Lung (tissue), 12 donors: ENCODE data around the gene RUFY1. TPM values are rescaled to one million over a fixed set of nuclear protein-coding genes. Genes with fewer than 3 reads are reported as not detected.
A peak's percentile ranks its signal among the peaks of the same experiment; 100 is the strongest.

Source experiments
- ATAC-seq: fragments of 200-7000 bp; cut with Tn5 transposase; one replicate; pipeline ENCODE4 v1.9.1; 2020; ENCODE audit warnings: moderate number of reproducible peaks; ENCODE audit not compliant: insufficient read depth, low FRiP score
- DNase-seq, 3 donors: peaks; one replicate each; pipeline ENCODE4 v3.0.0-alpha.2; 2013 to 2017
- H3K27ac ChIP-seq, 2 donors: one replicate each; pipeline ENCODE4 v1.5.1; 2013; ENCODE audit warnings: mild to moderate bottlenecking in 2 of 2, moderate library complexity in 2 of 2, control low read depth in 1 of 2, inconsistent platforms in 1 of 2, low read depth in 1 of 2, low read length in 1 of 2
- H3K27me3 ChIP-seq, 3 donors: one replicate each; pipeline ENCODE4 v1.5.1; 2013; ENCODE audit warnings: low read length in 2 of 3; ENCODE audit not compliant: control insufficient read depth in 3 of 3, insufficient read depth in 3 of 3
- H3K36me3 ChIP-seq, 4 donors: one replicate each; pipeline ENCODE4 v1.5.1; 2013; ENCODE audit warnings: low read length in 4 of 4, mild to moderate bottlenecking in 1 of 4, moderate library complexity in 1 of 4; ENCODE audit not compliant: control insufficient read depth in 4 of 4, insufficient read depth in 4 of 4
- H3K4me1 ChIP-seq, 5 donors: one replicate each; pipeline ENCODE4 v1.5.1; 2013; ENCODE audit warnings: low read length in 5 of 5, mild to moderate bottlenecking in 2 of 5, moderate library complexity in 1 of 5; ENCODE audit not compliant: control insufficient read depth in 5 of 5, insufficient read depth in 5 of 5
- H3K4me3 ChIP-seq: one replicate; pipeline ENCODE4 v1.5.1; 2013; ENCODE audit warnings: mild to moderate bottlenecking, control low read depth, moderate library complexity
- H3K9ac ChIP-seq, 2 donors: one replicate each; pipeline ENCODE4 v1.5.1; 2013; ENCODE audit warnings: low read length in 2 of 2, control low read depth in 1 of 2; ENCODE audit not compliant: insufficient read depth in 1 of 2
- H3K9me3 ChIP-seq, 4 donors: one replicate each; pipeline ENCODE4 v1.5.1; 2013; ENCODE audit warnings: low read length in 3 of 4, mild to moderate bottlenecking in 1 of 4, moderate library complexity in 1 of 4; ENCODE audit not compliant: control insufficient read depth in 4 of 4, insufficient read depth in 3 of 4
- WGBS, 2 donors: extraction: QIAGEN DNeasy Blood & Tissue Kit; methylation state at CpG; one replicate each; pipeline ENCODE4 v1.1.7; 2013; 5-methylcytosine and 5-hydroxymethylcytosine counted together
- polyA plus RNA-seq, 2 donors: library from polyadenylated mRNA; stranded (reverse); fragments of 200-250 nt; gene quantifications; one replicate each; pipeline ENCODE4 v1.2.1, GENCODE V29; 2013
- total RNA-seq, 2 donors: library from RNA; depleted of rRNA in 1 of 2; stranded (reverse); fragments of >200 nt in 1 of 2; gene quantifications; one replicate each; pipeline ENCODE4 v1.2.1, GENCODE V29; 2014 to 2021
- TF ChIP-seq, protein P1 (sequence below): IDR thresholded peaks from 2 replicates; pipeline ENCODE4 v1.5.1; 2012; ENCODE audit warnings: mild to moderate bottlenecking; ENCODE audit errors: control extremely low read depth, extremely low read depth
- donor health status: control.
- donor health status: control.
- donor health status: Bipolar disorder and iron deficiency.
- donor health status: healthy.
- donor health status: DM: yes; HTN: yes; CAD: no.

The RUFY1 gene
- total and polyA plus RNA-seq, 4 donors: 37.3 to 58.6 (median 51.0) TPM

DNA sequence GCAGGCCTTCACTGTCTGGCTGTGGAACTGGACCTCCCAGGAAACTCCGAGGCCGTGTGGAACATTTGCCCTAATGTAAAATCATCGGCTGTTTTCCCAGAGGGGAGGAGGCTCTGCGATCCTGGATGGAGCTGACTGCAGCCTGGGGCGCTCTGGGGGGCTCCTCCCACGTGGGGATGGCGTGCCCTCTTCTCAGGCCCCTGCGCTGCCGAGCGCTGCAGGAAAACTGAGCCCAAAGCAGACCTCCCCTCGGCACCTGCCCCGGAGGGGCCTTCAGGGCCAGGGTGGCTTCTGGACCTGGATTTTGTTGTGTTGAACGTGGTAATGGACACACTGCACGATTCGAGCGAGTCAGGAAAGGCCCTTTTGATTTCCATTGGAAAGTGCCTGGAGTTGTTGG, 49.2 kb downstream of the RUFY1 start:
- 90 to 91% methylated on average over 16 of the region's 16 CpGs for WGBS, 2 donors
- H3K27ac ChIP-seq: no peak overlapping the region
- ATAC-seq: no peak
- no peak for DNase-seq
- H3K36me3 ChIP-seq: peaks cover 17 to 57% (median 36%) of the 10 kb centered on the region in 4 donors
- TF ChIP-seq, protein P1, sequence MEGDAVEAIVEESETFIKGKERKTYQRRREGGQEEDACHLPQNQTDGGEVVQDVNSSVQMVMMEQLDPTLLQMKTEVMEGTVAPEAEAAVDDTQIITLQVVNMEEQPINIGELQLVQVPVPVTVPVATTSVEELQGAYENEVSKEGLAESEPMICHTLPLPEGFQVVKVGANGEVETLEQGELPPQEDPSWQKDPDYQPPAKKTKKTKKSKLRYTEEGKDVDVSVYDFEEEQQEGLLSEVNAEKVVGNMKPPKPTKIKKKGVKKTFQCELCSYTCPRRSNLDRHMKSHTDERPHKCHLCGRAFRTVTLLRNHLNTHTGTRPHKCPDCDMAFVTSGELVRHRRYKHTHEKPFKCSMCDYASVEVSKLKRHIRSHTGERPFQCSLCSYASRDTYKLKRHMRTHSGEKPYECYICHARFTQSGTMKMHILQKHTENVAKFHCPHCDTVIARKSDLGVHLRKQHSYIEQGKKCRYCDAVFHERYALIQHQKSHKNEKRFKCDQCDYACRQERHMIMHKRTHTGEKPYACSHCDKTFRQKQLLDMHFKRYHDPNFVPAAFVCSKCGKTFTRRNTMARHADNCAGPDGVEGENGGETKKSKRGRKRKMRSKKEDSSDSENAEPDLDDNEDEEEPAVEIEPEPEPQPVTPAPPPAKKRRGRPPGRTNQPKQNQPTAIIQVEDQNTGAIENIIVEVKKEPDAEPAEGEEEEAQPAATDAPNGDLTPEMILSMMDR: no peak
- no peaks in the 10 kb centered on the region for H3K27me3 ChIP-seq
- H3K4me1 ChIP-seq: no peaks in the 10 kb centered on the region
- H3K9ac ChIP-seq: no peak overlapping the region
- H3K4me3 ChIP-seq: no peak overlapping the region
- H3K9me3 ChIP-seq: no peaks in the 10 kb centered on the region

GRCh38 chr5:179599973-179600372, 49.6 kb downstream of the RUFY1 start:
- Histone ChIP-seq H3K27ac (no peak overlapping the region), H3K36me3 (peaks cover 17 to 53% (median 33%) of the 10 kb centered on the region in 4 donors), H3K4me1 (no peaks in the 10 kb centered on the region), H3K27me3 (no peaks in the 10 kb centered on the region), H3K9me3 (no peaks in the 10 kb centered on the region), H3K9ac (no peak overlapping the region), H3K4me3 (no peak overlapping the region)
- DNase-seq: no peak
- TF ChIP-seq, protein P1: no peak
- 40 to 69% methylated on average over 9 of the region's 9 CpGs for WGBS, 2 donors
- peak; percentile 55 for ATAC-seq

DNA sequence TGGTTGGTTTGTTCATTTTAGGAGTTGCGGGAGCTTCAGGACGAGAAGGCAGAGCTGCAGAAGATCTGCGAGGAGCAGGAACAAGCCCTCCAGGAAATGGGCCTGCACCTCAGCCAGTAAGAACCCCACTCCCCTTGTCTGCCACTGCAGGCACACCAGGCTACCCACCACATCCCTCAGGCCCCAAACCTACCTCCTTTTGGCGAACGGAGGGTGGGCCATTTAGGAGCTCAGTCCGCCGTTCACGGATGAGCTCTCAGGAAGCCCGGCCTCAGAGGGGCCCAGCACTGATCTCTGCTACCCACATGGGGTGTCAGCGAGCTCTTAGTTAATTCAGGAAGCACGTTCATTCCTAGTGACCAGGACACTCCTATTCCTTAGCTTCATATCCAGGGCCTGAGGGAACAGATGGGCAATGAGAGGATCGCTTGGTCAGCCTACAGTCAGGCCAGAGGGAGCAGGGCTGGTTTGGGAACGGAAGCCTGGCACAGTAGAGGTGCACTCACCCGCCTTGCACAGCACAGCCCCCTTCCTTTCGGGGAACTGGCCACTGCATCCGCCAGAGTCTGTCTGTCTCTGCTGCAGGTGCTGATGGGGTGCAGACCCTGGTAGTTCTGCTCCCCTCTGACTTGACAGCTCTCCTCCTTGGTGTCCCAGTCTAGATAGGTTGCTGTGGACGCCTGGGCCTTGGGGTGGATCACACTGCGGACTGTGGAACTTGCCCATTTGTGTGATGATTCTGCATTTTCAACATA, 51.7 kb downstream of the RUFY1 start:
- H3K9ac ChIP-seq: no peak overlapping the region
- 95% methylated on average over 18 of the region's 18 CpGs for WGBS, 2 donors
- H3K9me3 ChIP-seq: no peaks in the 10 kb centered on the region
- H3K36me3 ChIP-seq: peaks cover 11 to 58% (median 40%) of the 10 kb centered on the region in 4 donors
- no peak overlapping the region for H3K4me3 ChIP-seq
- H3K27ac ChIP-seq: no peak overlapping the region
- H3K27me3 ChIP-seq: no peaks in the 10 kb centered on the region
- DNase-seq (no peak), ATAC-seq (no peak)
- no peaks in the 10 kb centered on the region for H3K4me1 ChIP-seq
- TF ChIP-seq, protein P1: no peak

DNA sequence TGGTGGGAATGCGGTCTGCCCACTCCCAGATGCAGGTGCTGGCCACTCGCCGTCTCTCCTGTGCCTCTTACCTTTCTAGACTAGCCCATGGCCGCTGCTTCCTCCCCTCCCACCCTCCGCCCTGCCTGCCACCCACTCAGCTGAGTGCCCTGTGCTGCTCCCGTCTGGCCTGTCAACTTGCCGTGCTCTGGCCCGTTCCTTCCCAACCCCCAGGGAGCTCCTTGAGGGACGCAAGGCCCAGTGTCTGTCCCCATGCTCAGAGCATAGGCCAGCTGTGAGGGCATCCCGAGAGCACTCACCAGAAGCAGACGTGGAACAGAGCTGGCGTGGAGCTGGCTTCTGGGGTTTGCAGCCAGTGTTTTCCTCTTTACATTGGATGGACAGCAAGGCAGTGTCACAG, 53.0 kb downstream of the RUFY1 start:
- Histone ChIP-seq H3K36me3 (peaks cover 11 to 65% (median 46%) of the 10 kb centered on the region in 4 donors), H3K9ac (no peak overlapping the region), H3K4me1 (no peaks in the 10 kb centered on the region), H3K27me3 (no peaks in the 10 kb centered on the region), H3K9me3 (no peaks in the 10 kb centered on the region), H3K4me3 (no peak overlapping the region), H3K27ac (peak overlapping the region in 1 of 2 donors; percentile 11)
- DNase-seq (no peak), ATAC-seq (no peak)
- WGBS, 2 donors: 94 to 95% methylated on average over 12 of the region's 12 CpGs
- TF ChIP-seq, protein P1: no peak
